ENCODE results near the gene RTN4.

- TF ChIP-seq CTCF (IDR thresholded peaks at IDR 0.05) (no peak), POLR2A (IDR thresholded peaks at IDR 0.05) (no peak)
Observed at GRCh38 chr2:54975598-54976492, 74.4 kb downstream of the RTN4 start.
